GM19035 (cell line): ENCODE measurements around the gene STK17A.
A peak's percentile ranks its signal among the peaks of the same experiment; 100 is the strongest.
"Not testable (repeated sequence)": the region's sequence is repeated elsewhere in the genome, so short reads cannot be mapped to it uniquely, and the experiment has no call there.

Experiments used
- ATAC-seq: cut with Tn5 transposase; IDR thresholded peaks from one replicate; pipeline ENCODE4 v1.9.1; 2021; ENCODE audit not compliant: unreplicated experiment

STK17A gene

GRCh38 chr7:43653891-43654504 is 71.1 kb downstream of the STK17A start:
- ATAC-seq, result no peak

- no peak for ATAC-seq
These were observed 72.7 kb downstream of the STK17A start for GRCh38 chr7:43655584-43655983.

GRCh38 chr7:43656997-43657396 is 74.1 kb downstream of the STK17A start:
- ATAC-seq, result no peak

GRCh38 chr7:43658718-43659548 is 76.0 kb downstream of the STK17A start:
- ATAC-seq, result peak; percentile 69

- ATAC-seq, result no peak
These were observed 76.6 kb downstream of the STK17A start for GRCh38 chr7:43659549-43659896.

- no peak for ATAC-seq
These were observed 77.2 kb downstream of the STK17A start for GRCh38 chr7:43660141-43660540.

- no peak for ATAC-seq
These were observed 81.8 kb downstream of the STK17A start for GRCh38 chr7:43664681-43665080.

- ATAC-seq, result no peak
These were observed 84.0 kb downstream of the STK17A start for GRCh38 chr7:43666938-43667337.

GRCh38 chr7:43668035-43668434 is 85.1 kb downstream of the STK17A start:
- no peak for ATAC-seq

GRCh38 chr7:43669286-43670081 is 86.6 kb downstream of the STK17A start:
- peak; percentile 64 for ATAC-seq

- no peak for ATAC-seq
These were observed 88.6 kb downstream of the STK17A start for GRCh38 chr7:43671521-43671920.

- not testable (repeated sequence) for ATAC-seq
These were observed 90.5 kb downstream of the STK17A start for GRCh38 chr7:43673243-43673976.

- no peak for ATAC-seq
These were observed 91.9 kb downstream of the STK17A start for GRCh38 chr7:43674559-43675436.
